Measurements from ENCODE around the gene ERCC6L2.

Gene ERCC6L2, protein sequence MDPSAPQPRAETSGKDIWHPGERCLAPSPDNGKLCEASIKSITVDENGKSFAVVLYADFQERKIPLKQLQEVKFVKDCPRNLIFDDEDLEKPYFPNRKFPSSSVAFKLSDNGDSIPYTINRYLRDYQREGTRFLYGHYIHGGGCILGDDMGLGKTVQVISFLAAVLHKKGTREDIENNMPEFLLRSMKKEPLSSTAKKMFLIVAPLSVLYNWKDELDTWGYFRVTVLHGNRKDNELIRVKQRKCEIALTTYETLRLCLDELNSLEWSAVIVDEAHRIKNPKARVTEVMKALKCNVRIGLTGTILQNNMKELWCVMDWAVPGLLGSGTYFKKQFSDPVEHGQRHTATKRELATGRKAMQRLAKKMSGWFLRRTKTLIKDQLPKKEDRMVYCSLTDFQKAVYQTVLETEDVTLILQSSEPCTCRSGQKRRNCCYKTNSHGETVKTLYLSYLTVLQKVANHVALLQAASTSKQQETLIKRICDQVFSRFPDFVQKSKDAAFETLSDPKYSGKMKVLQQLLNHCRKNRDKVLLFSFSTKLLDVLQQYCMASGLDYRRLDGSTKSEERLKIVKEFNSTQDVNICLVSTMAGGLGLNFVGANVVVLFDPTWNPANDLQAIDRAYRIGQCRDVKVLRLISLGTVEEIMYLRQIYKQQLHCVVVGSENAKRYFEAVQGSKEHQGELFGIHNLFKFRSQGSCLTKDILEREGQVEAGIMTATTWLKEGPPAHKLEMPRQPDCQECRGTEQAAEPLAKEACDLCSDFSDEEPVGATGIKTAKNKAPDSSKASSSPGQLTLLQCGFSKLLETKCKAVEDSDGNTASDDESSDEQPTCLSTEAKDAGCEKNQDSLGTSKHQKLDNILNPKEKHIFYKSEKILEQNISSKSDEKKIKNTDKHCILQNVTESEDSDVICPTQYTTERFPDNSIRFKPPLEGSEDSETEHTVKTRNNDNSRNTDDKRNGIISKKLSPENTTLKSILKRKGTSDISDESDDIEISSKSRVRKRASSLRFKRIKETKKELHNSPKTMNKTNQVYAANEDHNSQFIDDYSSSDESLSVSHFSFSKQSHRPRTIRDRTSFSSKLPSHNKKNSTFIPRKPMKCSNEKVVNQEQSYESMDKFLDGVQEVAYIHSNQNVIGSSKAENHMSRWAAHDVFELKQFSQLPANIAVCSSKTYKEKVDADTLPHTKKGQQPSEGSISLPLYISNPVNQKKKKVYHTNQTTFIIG (N-terminal part only)

DNA sequence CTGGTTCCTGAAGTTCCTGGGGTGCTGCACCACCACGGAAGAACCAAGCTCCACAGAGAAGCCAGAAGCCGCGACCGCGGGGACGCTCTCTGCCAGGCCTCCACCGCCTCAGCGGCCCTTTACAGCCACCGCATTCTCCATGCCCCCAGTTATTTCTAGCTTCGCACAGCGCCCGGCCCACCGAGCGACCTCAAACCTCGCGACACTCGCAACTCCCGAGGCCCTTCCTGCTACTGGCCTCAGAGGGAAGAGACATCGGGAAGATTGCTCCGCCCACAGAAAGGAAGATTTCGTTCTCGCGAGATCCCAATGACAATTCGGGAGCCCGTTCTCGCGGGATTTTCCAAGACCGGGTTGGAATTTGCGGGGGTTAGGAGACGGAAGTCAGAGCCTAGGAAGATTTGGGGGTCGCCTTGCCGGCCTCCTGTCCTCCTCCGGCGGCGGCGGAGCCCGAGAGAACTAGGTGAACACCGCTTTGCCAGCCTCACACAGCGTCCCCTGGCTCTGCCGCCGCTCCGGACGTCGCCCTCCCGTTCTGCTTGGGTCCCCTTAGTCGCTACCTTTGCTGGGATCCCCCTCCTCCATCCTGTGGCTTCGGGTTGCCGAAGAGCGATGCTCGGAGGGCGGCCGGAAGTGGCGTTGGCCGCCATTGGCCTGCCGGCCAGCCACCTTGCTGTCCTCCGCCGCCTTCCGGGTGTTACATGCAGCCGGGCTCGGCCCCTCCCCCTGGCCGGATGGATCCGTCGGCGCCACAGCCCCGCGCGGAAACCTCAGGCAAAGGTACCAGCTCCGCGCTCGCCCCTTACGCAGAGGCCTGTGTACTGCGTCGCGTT is at the start of gene ERCC6L2:
Gene ERCC6L2, plus strand, starts transcription at position 387 of the 833 bp plus-strand sequence. Its CDS starts 348 bp downstream, at position 735.
- DNase-seq (ENCODE audit: low spot score), result peak; percentile 99

DNA sequence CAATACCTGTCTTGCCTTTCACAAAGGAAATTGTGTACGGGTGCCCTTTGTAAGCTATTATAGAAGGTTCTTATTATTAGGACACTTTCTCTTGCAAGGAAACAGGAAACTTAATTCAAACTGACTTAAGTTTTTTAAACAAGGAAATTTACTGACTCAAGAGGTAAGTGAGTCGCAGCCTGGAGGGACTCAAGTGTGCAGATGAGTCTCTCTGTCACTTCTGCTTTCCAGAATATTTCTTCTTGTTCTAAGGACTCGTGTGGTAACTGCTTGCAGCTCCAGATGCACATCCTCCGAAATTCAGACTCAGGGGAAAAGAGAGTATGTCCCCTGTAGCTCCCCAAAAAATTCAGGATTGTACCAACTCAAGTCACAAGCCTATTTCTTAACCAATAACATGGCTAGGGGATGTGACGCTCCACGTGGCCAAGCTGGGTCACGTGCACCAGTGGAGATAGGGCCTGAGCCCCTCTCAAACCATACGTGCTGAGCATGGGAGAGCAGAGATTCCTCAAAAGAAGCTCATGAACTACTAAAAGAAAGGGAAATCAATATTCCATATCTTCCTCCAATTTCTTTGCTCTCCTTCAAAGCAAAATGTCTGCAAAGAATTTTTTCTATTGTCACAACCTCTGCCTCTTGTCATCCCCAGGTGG is 49.2 kb upstream of the ERCC6L2 start:
- DNase-seq (ENCODE audit: low spot score), result no peak

DNA sequence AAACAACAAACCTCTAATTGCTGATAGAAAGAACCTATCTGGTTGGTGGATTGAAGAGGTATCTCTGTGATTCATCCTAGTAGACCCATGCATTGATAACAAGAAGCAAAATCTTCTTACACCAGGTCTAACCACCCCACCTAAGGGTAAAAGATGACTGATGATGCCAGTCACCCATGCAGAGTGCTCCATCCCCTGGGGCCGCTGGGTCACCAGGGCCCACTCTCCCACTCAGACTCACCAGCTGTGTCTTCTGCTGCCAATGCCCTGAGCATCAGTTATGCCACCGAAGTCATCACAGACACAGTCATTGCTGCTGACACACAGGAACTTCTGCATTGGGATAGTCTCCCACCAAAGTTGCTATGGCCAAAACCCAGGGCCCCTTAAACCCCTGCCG is 44.7 kb upstream of the ERCC6L2 start:
- no peak for DNase-seq (ENCODE audit: low spot score)

DNA sequence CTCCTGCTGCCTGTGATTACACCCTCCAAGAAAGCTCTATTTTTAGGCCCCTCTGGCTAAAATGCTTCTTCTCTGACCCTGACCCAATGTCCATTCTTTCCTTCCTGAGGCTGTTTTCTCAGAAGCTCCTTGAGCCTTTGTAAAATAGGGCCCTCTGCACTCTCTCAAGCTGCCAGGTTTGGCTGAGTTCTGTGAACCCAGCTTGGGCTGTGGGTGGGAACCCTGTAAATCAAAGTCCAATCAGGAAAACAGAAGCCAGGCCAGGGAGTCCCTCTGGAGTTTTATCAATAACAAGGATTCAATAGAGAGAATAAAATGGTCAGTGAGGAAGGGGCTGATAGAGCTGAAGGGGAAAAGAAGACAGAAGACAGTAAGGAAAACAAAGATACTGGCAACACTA is 43.7 kb upstream of the ERCC6L2 start:
- DNase-seq (ENCODE audit: low spot score), result no peak

DNA sequence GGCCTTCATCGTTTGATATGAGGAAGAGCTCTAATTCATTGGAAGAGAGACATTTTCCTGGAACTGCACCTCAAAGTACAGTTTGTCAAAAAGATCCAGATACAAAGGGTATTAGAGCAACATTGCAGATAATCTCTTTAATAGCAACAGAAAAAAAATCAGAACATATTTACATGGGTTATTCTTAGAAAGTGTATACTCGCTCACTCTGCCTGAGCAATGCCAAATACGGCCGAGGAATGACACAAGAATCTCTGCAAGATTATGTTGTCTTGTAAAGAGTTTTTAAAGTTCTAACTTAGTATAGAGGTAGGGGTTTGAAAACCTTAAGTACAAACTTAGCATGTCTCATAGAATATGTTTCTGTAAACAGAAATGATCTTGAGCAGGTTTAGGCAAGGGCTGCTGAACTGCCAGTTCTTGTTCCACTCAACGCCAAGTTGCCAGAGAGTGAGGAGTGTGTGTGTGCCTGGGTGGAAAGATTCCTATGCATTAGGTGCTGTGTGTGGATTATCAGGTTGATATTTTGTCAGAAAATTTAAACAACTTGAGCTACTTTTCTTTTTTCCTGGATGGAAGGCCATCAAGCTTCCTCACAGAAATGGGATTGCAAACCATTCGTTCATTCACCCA is 41.8 kb upstream of the ERCC6L2 start:
- no peak for DNase-seq (ENCODE audit: low spot score)

DNA sequence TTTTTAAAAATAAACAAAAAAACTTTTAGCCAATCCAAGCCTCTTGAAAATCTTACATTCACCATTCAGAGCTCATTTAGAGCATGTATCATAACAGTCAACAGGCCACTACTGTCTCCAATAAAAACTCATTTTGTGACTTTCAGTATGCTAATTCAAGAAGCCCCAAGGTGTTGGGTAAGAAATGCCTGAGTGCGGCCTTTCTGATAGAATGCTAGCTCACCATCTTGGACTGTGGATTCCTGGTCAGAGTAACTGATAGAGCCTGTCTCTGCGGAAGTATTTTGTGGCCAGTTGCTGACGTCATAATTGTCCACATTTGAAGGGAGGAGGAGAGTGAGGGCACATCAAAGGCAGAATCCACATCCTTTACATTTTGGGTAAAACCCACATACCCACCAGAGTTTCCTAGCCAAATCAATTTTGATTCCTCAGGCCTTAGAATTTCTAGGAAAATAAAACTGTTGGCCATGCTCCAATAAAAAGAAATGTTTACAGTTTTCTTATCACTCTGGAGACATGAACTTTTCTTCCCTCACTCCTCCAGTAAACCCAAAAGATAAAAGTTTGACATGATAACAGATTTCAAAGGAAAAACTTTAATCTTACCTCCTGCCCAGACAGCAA is 41.1 kb upstream of the ERCC6L2 start:
- DNase-seq (ENCODE audit: low spot score), result no peak

DNA sequence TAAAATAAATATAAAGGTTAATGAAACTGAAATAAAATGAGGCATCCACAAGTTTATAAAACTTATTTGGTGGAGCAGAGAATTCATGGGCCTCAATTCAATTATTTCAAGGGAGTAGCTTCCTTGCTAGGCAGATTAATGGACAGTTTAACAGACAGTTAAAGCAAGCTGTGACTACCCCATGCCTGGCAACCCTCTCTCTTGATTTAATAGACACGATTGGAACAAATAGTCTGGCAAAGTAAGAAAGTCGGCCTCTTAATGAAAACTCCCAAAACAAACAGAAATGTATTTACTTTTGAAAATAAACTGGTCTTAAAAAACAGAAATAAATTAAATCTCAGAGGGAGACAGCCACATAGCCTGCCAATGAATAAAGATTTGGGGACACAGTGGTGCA is 40.1 kb upstream of the ERCC6L2 start:
- DNase-seq (ENCODE audit: low spot score), result no peak

DNA sequence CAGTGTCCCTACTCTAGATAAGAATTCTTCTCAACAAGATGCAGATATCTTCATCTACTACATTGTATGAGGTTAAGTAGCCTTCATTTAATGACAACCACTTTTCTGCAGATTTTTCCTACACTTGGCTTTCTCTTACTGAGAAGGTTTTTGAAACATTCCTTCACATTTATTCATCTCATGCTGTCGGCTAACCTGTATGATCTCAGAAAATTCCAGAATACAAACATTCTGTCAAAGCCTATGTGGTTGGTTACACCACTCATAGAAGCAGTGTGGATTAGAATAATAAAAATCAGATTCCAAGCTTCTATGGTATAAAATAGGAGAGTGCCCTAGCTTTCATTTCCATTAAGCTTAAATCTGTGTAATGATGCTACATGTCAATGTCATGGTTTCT is 39.4 kb upstream of the ERCC6L2 start:
- DNase-seq (ENCODE audit: low spot score), result no peak

DNA sequence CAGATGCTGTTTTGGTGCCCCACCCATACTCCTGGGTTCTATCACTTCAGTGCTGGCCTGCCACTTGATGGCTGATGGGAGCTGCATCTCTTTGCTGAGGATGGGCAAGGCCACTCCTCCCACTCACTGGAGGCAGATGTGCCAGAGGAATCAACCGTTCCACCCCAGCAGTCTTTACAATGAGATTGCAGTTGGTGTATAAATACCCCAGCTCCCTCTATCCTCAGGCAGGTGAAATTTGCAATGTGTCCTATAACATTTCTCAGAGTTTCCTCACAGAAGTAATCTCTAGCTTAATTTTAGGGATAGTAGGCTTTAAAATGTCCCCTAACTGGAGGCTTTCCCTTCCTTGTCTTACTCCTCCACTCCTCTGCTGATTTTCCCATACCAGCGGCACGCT is 36.5 kb upstream of the ERCC6L2 start:
- DNase-seq (ENCODE audit: low spot score), result no peak

DNA sequence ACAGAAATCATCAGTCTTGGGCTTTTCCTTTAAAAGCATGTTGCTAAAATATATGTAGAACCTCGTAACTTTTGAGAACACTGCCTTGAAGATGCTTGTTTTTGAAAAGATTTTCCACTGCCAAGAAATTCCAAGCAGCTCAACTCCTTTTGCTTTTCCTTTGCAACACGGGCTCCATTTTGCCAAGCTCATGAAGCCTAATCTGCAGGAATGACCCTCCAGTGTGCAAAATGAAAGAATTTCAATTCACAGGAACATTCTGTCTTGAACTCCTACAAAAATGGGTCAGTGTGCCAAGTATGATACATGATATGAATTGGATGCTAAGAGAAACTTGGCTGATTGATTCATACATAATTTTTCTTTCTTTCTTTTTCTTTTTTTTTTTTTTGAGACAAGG is 35.4 kb upstream of the ERCC6L2 start:
- DNase-seq (ENCODE audit: low spot score), result no peak

DNA sequence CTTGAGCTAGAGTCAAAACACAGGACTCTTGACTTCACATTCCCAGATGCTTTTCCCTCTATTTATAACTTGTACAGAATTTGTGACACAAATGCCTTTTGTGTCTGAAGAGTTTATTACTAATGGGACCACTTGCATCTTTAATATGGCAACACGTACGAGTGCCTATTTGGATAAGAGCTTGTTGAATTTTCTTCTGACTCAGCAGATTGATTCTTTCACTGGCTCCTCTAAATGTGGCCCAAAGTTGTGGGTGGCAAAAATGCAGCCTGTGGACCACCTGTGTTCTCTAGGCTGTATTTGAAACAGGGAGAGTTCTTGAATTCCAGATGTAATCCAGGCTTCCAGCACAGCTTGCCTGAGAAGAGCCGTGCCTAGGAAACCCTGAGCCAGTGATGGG is 34.1 kb upstream of the ERCC6L2 start:
- DNase-seq (ENCODE audit: low spot score), result no peak

DNA sequence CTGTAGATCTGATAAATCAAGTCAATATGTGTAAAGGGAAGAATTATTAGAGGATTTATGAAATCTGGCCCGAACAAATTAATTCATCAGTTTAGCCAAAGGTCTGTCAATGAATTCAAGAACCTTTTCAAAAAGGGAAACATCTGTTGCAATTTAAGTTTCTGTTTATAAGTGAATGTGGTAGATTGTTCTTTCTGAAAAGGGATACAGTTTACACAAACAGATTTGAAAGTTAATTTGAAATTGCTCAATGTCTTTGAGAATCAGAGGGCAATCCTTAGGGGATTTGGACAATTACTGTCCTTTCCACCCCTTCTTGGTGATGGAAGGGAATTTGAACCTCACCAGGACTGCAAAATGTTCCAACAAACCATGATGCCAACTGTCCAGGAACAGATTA is 29.7 kb upstream of the ERCC6L2 start:
- no peak for DNase-seq (ENCODE audit: low spot score)

DNA sequence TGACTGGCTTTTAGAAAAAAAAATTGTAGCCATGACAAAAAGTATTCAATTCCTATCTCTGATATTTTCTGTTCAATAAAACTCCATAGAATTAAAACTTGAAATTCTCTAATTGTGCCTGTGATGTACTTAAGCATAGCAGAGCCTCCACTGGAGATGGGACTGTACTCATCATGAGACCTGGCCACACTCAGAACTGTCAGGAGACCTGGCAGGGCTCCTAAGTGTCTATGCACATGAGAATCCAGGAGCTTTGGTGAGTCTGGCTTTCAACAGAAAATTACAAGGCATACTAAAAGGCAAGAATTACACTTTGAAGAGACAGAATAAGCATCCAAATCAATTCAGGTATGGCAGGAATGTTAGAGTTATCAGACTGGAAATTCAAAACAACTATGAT is 26.7 kb upstream of the ERCC6L2 start:
- no peak for DNase-seq (ENCODE audit: low spot score)

DNA sequence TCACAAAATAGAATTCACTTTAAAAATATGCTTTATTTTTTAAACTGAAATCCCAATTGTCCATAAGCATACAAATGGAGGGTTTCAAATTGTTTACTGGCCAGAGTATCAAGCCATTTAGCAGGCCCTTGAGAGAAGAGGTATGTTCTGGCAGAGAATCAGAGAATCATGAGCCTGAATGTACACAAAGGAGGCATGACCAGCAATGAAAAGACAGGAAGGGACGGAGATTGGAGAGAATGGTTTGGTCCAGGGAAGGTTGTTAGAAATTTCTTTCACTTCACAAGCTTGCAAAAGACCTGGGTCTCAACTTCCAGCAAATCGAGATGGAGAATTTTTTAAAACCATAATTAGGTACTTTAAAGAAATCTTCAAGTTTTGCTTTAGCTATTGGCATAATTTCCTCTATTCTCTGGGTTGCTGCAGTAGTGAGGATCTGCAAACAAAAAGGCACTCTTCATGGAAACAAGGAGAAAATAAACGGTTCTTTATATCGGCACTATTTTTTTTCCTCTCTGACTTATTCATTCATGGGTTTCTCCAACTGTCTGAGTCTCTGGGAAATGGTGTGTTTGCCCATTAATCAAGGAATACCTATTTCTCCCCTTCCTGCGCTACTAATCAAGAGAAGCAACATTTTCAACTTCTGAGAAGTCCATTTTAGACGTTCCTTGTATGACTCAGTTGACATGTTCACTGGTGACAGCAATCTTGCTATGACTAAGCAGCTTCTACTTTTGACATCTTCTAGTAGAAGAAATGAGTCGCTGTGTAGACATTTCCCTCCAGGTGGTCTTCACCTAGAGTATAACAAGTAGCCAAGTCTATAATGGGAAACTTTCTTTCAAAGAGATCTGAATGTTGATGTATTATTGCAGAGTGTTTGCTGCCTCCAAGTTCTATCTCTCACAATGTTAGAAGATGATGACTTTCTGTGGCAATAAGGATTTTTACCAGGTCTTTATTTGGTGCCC is 23.1 kb upstream of the ERCC6L2 start:
- DNase-seq (ENCODE audit: low spot score), result peak; percentile 67

DNA sequence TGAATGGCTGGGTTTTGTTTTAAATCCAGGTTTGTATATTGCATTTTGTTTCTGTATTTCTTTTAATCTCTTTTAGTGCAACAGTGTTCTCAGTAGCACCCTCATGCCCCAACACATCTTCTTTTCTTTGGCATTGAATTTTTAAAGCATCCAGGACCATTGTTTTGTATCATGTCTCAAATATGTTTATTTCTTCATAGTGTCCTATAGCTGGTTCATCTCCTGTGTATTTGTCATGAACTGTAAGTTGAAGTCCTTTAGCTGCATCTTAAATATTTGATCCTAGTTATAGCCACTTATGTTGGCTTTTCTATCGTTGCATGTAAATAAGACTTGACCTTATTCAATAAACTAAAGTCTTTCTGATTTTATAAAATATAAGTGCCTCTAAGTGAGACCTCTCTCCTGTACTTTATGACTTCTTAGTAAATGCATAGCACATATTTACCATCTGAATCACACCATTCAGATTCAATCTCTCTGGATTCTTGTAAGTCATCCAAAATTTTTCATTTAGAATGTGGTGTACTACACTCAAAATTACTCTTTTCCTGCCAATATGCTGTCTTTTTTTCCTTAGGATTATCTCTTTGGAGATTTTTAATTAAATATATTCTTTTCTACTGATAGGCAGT is 21.0 kb upstream of the ERCC6L2 start:
- DNase-seq (ENCODE audit: low spot score), result peak; percentile 23

DNA sequence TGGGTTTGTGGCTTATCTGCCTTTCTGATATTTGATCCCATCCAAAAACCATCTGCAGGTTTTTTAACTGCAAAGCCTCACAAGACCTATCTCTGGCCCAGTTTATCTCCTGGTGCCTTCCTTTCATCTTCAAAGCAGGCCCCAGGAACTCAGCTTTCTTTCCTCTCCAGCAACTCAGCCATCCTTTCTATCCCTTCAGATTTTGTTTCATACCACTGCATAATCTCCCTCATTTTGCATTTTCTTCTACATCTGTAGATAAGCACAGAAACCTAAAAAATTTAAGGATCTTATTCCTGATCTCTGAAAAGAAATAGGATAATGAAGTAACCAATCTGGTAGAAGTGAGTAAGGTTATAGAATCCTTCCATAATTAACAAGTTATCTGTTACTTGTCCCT is 19.5 kb upstream of the ERCC6L2 start:
- DNase-seq (ENCODE audit: low spot score), result no peak

DNA sequence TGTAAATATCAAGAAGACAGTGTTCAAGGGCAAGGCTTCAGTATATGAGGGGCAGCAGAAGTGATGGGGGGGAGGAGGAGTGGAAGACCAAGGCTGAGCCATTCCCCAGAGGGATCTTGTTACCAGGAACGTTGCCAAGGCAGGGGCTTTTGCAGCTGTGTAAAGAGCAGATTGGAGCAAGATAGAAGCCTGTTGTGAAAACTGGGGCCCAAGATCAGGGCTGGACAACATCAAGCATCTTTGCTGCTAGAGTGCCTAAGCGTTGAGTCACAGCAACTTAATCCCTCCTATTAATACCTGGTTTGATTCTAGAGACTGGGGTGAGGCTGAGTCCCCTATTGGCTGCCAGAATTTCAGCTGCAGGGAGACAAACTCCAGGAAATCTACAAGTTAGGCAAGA is 18.4 kb upstream of the ERCC6L2 start:
- DNase-seq (ENCODE audit: low spot score), result no peak

DNA sequence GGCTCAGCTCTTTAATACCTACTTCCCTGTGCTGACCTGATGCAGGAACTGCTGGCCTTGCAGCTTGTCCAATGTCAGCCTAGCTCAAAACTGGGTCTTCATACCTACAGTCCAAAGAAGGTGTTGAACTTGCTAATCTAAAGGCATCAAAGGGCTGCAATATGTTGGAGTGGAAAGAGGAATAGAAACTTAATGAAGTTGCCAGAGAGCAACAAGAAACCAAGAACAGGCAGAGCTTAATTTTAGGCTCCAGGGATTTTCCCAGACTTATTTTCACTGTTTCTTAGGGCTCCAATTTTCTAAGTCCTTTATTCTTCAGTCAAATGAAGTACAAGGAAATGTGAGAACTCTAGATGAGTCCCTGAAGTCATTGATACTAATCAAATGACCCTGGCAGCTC is 17.6 kb upstream of the ERCC6L2 start:
- DNase-seq (ENCODE audit: low spot score), result no peak
